Measurements from ENCODE around the gene GOLGA6C.
"Not testable (repeated sequence)": the region's sequence is repeated elsewhere in the genome, so short reads cannot be mapped to it uniquely, and the experiment has no call there.

Gene GOLGA6C

DNA sequence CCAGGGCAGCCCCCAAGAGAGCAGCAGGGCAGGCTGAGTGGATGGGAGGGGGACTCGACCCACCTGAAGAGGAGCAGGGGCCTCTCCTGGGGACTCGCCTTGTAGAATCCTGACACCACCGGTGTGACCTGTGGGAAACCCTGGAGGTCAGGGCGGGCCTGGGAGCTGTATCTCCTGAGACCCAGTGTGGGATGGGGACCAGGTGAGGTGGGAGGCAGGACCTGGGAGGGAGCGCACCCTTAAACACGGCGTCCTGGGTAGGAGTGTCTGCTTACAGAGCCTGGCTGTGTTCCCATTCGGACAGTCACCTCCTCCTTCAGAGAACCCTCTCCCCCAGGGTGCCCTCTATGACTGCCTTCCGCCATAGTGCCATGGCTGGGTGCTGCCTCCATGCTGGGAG lies 29.3 kb upstream of the GOLGA6C start:
- no peak for DNase-seq

DNA sequence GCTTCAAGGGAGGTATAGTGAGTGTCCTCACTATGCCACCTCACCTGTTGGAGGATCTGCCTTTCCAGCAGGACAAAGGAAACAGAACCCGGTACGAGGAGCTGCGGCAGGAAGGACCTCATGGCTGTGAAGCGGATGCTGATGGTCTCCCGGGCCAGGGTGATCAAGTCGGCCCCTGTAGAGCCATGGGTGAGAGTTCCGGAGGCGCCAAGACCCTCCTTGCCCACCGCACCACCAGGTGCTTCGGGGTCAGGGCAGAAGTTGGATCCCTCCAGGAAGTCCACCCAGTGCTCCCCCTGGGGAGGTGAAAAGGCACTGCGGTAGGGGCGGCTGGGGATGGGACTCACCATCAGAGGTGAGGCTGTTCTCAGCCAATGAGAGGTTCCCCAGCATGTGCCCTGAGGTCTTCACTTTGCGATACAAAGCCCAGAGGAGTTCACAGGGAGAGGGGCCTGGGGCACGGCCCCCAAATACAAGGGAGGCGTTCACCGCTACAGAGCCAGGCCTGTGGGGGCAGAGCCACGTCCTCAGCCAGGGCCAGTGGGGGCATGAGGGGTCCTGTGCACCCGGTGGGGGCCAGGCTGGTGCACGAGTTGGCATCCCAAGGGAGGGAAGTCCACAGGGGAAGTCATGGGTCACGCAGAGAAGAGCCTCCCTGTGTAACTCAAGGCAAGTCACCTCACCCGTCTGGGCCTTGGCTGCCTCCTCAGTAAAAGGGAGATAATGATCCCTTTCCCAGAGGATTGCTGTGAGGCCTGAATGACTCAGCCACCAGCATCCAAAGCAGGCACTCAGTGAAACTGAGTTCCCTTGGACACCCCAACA lies 28.7 kb upstream of the GOLGA6C start:
- no peak for DNase-seq

DNA sequence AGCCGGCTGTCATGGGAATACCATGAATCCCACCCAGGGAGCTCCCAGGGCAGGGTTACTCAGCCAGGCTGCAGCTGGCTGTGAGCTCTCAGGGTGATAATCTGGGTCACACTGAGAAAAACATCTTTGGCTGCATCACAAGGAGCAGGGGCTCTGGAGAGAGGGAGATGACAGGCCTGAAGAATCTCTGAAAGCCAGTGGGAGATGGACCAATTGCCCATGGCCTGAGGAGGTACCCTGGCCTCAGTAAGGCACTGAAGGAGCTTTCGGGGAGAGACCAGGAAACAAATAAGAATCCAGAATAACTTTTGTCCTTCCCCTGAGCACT lies 28.2 kb upstream of the GOLGA6C start:
- no peak for DNase-seq

DNA sequence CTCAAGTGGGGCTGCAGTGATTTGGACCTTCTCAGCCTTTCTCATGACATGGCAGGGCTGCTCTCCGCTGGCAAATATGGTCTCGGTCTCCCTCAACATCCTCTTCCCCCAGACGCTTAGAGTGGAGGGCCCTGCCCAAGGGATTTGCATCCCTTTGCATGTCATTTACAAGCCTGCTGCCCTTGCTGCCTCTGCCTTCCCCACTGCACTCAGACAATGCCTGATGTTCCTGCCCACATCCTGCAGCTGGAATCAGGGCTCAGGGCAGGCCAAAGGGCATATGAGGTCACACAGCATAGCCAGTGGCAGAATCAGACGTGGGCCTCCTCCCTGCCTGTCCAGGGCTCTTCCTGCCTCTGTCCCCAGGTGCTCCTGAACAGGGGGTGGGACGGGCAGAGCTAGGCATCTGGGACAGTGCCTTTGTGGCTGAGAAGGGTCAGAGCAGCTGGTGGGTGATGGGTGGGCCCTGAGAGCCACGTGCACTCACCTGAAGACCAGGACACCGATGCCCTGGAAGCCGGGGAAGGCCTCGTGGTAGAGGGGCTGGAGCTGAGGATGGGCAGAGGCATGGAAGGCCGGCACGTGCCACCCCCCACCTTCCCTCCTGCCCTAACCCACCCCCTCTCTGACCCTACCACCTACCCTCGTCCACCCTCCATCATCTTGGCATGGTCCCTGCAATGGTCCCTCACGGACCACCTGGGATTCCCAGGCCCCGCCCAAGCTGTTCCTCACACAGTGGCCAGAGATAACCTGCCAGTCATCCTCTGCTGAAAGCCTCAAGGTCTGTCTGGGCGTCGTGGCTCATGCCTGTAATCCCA lies 27.4 kb upstream of the GOLGA6C start:
- DNase-seq: no peak

DNA sequence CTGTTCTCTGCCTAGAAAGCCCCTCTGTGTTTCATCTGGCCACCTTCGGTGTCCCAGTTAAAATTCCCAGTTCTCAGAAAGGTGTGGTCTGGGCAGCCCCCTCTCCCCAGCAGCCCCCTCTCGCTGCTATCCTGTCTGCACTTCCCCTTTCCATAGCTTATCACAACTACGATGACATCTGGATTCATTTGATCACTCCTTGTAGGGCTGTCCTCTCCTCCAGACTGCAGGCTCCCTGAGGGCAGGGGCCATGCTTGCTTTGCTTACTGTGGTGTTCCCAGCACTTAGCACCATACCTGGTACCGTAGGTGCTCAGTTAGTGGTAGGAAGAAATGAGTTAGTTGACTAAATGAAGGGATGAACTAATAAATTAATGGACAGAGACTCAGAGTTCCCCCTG lies 26.3 kb upstream of the GOLGA6C start:
- DNase-seq: no peak

DNA sequence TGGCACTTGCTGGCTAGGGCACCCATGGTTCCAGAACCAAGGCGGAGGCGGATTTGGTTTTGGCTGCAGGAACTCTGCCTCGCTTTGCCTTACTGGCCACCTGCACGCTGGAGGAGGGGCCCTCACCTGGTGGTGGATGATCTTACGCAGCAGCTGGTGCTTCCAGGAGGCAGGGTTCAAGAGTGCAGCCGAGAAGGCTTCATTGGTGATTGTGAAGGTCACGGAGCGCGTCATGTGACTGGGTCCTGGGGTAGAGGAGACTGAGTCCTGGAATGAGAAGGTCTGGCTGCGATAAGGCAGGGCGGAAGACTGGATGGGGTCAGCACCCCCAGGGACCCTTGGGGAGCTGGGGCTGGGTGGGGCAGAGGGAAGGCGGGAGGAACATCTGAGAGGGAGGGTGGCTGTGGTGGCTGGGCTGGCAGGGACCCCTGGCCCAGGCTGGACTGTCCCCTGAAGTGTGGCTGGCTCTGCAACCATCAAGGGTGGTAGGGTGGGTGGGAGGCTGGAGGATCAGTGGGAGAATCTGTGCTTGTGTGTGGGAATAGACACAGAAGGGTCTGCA lies 25.8 kb upstream of the GOLGA6C start:
- no peak for DNase-seq

DNA sequence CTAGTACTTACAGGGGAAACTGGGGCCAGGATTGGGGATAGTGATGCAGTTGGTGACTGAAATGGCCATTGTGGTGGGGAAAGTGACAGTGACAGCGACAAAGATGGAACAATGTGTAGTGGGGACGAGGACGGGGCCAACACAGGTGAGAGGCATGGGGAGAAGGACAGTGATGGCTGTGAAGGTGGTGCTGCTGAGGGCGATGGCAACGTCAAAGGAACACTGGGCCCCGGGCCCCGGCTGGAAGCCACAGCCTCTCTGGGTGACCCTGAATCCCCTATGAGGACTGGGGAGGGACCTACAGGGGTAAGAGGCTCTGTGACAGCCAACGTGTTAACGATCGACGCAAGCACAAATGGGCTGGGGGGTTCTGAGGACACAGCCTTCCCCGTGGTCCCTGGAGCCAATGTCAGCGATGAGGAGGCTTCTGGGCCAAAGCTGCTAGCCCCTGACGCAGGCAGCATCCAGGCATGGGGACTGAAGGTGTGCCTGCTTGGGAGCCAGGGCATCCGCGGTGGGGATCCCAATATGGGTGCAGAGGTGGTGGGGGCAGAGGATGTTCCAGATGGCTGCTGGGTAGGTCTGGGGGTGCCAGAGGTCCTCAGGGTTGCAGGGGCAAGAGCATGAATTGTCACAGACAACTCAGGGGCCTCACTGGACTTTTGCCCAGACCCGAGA lies 25.2 kb upstream of the GOLGA6C start:
- no peak for DNase-seq

DNA sequence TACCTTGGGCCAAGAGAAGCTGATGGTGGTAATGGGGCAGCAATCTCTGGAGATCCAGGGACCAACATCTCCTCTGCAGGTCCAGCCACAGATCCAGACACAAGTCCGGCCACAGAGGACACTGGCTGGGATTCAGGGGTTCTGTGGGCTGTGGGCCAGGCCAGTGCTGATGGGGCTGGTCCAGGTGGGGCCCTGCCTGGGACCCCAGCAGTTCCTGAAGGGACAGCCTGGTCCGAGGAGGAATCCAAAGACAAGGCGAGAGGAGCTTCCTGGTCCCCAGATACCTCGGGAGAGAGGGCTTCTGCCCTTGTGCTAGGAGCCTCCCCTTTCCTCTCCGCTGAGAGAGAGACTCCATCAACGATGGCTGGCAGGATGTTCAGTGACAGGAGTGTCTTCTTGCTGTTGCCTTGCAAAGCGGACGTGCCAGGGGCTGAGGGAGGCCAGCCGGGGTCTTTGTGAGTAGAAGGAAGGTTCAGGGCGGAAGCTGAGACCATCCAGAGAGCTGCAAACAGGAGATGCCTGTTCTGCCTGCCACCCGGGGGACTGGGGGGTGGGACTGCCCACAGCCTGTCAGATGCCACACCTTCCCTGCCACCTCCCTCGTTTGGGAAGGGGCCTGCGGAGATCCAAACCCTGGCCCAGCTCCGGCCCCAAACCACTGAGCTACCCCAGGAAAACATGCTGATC lies 24.5 kb upstream of the GOLGA6C start:
- DNase-seq: no peak

DNA sequence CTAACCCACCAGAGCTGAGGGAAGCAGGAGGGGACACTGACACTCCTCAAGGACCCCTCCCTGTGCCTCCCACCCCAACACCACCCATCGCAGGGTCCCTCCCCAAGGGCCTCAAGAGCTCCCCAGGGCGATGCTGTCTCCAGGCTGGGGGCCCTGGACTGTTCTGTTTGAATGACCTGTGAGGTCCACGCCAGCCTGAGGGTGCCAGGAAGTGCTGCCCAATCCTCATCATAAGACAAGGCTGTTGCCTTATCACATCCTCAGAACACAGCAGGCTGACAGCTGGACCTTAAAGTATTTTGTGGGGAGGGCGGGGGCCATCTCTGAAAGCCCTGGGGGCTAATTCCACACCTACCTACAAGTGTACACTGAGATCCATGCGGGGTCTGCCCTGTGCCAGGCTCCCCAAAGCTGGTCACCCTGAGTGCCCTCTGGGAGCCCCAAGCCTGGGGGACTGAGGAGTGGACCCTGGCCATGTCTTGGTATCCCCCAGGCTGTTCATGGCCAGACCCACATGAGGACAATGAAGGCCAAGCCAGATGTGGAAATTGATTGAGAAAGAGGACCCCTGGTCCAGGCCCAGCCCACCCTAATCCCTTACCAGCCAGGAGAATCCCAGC lies 23.8 kb upstream of the GOLGA6C start:
- no peak for DNase-seq

DNA sequence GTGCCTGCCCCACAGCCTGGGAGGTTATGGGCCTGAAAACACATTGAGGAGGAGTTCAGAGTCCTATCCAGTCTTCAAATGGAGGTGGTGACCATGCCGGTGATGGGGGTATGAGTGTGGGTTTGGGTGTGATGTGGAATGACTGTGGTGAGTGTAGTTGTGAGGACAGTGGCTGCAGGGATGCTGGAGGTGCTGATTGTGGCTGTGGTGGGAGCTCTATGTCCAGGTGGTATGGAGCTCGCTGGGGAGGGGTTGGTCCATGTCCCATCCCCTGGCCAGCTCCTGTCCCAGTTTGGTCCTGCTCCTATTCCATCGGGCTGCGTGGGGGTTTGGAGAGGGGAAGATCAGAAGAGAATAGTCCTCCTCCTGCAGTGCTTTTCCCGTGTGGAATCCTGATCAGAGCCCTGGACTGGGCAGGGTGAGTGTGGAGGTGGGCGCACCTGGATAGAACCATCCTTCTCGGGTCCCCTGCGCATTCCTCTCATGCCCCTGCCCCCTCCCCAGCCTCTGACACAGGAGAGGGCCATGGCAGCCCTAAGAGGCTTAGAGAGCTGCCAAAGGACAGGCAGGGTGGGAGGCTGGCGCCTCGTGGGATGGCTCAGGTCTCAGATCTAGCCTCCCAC lies 23.0 kb upstream of the GOLGA6C start:
- DNase-seq: no peak

DNA sequence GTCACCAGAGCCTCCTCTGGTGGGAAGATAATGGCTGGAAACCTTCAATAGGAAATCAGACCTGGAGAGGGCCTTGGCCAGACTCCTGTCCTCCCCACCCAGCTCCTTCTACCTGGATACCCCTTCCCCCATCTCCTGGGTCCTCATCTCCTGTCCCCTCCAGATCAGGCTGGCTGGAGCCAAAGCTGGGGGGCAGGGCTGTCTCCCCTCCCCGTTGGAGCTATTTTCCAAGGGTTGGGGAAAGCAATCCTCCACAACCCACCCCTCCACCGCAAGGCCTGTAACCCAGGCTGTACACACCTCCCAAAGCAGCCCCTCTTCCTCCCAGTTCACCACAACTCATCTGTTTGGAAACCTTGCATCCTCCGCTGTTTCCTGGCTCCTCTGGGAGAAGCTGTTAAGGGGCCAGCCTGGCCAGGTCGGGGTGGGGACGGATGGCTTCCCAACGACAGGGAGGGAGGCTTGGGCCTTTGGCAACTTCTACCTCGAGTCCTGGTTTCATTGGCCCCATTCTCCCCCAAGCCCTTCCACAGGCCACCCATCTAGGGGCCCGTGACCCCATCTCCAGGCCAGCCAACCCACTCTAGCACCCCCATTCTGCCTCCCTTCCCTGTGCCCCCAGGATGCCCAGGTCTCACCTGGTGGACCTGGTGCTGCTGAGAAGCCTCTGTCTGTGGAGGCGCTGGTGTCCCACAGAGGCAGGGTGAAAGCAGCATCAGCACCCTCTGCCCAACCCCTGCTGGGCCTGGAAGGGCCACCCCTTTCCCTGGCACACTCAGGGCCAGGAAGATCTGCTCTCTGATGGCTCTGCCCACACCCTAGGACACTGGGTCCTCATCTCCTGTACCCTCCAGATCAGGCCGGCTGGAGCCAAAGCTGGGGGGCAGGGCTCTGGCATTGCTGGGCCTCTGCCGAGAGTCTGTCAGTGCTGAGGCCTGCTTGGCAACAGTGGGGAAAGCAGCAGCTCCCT lies 22.1 kb upstream of the GOLGA6C start:
- no peak for DNase-seq

DNA sequence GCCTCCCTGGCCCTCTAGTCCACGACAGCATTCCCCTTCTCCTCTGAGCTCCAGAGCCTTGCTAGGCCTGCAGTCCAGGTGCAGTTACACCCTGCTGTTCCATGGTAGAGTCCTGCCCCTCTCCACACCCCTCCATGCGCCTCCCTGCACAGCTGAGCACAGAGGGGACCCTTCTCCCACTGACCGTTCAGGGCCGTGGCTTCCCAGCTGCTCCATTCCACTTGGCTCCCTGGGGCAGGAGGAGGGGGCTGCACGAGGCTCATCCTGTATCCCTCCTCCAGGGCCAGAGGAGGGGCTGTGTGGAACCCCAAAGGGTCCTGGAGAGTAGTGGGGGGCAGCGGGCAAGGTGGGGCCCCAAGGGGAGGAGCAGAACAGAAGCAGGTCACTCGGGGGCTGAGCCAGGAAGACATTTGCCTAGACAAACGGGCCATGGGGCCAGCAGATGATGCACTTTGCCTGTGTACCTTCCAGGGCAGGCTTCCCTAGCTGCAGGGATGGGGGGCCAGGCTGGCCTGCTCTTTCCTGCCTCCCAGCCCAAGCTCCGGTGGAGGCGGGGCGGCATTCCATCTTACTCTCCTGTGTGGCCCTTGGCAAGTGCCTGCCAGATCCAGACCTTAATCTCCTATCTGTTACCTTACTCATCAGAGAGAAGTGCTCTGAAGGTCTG lies 20.7 kb upstream of the GOLGA6C start:
- DNase-seq: no peak

DNA sequence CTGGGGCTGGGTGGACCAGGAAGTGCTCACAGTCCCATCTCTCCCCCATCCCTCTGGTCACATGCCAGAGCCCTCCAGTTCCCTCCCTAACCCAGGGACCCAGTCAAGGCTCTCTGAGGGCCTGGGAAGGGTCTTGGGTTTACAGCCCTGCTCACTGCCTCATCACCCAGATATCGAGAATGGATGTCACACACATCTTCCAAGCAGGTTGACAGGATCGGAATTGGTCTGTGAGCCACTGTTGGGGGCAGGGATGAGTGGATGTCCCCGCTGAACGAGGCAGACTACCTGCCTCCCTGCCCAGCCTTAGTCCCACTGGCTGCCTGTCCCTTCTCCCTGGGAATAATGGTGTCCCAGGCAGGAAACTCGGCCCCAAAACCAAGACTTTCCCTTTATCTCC lies 20.0 kb upstream of the GOLGA6C start:
- no peak for DNase-seq

DNA sequence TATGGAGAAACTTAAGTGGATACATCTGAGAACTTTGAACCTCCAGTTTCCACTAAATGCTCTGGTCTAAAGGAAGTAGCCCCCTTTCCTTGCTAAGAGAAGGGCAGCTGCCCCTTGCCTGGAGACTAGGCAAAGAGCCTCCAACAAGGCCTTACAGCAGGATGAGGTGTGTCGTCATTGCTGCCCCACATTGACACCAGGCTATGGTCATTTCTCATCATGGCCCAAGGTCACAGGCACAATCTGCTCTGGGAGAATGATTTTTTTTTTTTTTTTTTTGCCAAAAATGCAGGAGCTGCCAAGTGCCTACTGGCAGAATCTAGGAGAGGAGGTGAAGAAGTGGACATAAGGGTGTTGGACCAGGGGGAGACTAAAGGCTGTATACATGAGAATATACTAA lies 12.4 kb upstream of the GOLGA6C start:
- not testable (repeated sequence) for DNase-seq

DNA sequence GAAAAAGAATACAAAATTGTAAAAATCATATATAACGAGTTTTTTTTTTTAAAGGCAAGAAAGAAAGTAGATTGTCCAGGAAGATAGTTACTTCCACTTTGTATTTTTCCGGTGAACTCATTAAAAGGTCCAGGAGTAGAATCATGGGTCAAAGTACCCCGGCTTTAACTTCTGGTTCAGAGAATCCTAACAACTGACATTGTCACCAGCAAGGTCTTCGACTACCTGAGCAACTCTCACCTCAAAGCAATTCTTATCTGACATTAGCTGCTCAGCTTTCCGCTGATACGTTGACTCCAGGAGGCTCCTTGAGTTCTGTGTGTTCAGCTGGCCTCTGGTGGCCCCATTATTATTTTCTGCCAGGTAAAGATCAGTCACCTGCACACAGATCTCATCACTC lies 9.1 kb upstream of the GOLGA6C start:
- not testable (repeated sequence) for DNase-seq

DNA sequence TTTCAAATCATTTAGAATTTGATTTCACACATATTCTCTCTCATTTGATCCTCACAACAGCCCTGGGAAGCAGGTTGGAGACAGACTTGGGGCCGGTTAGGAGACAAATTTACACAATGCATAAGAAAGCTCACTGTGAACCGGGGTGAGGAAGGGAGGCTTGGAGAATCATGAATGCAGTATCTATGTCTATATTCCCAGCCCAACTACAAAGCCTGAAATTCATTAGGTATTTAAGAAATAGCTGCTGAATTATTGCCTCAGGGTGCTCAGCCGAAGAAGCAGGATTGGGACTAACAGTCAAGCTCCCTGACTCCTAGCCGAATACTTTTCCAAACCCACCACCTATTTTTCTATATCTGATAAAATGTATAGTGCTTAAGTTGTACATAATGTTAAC lies 8.4 kb upstream of the GOLGA6C start:
- no peak for DNase-seq

DNA sequence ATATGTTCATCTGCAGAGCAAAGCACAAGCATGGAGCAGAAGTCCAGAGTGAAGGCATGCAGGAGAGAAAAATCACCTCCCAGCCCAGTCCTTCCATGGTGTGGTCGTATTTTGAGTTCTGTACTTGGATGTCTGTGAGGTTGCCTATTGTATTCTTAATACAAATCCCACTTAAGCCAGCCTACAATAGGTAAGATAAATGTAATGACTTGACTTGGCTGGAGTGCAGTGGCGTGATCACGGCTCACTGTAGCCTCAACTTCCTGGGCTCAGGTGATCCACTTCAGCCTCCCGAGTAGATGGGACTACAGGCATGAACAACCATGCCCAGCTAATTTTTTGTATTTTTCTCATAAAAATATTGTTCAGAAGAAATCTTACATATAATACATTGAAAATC lies 6.8 kb upstream of the GOLGA6C start:
- not testable (repeated sequence) for DNase-seq

DNA sequence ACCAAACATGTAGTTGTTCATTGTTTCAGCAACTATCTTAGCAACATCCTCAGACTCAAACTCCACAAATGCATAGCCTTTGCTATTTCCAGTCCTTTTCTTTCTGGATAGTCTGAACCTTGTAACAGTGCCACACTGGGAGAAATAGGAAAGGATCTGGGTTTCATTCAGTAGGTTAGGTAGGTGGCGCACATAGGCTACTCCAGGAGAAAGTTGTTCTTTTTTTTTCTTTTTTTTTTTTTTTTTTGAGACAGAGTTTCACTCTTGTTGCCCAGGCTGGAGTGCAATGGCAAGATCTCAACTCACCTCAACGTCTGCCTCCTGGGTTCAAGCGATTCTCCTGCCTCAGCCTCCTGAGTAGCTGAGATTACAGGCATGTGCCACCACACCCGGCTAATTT lies 5.8 kb upstream of the GOLGA6C start:
- DNase-seq: not testable (repeated sequence)

DNA sequence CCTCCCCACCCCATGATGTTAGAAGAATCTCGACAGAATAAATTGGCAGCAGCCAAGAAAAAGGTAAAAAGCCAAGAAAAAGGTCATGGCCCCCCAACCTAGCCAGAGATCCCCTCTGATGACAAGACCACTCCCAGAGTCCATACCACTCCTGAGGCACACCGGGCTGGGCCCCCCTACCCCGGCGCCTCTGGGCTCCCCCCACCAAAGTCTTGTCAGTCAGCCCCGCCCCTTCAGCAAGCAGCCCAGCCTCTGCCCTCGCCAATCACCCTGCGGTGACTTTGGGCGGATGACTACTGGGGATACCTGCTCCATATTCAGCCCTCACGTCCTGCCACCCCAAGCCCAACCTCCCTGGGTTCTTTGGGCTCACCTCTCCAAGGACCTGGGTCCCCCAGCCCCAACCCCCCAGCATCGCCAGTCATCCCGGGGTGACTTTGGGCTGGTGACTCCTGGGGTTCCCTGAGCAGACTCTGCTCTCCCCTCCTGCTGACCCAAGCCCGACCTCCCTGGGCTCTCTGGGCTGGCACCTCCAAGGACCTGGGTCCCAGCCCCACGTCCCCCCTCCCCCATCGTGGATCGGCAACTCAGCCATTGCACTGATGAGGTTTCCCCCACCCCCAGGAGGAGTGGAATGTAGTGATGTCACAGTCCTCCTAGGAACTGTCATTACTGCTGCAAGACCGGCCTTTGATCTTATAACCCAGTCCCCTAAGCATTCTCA lies 648 bp downstream of the GOLGA6C start:
- not testable (repeated sequence) for DNase-seq
